Fibroblast of mammary gland (primary cell): ENCODE measurements around the gene MBOAT2.
A peak's percentile ranks its signal among the peaks of the same experiment; 100 is the strongest.

Source experiments
- DNase-seq: peaks from one replicate; pipeline ENCODE4 v3.0.0-alpha.2; 2010; ENCODE audit warnings: low read depth
- H3K4me3 ChIP-seq: 2 replicates; pipeline ENCODE4 v1.5.1; 2011; ENCODE audit warnings: low read depth, mild to moderate bottlenecking, low read length, moderate library complexity; ENCODE audit not compliant: control insufficient read depth
- TF ChIP-seq, protein P1 (sequence below): conservative IDR thresholded peaks from 2 replicates; pipeline ENCODE4 v1.5.1; 2011; ENCODE audit warnings: low read depth, low read length, inconsistent platforms; ENCODE audit not compliant: control insufficient read depth, insufficient read depth

MBOAT2 gene

DNA sequence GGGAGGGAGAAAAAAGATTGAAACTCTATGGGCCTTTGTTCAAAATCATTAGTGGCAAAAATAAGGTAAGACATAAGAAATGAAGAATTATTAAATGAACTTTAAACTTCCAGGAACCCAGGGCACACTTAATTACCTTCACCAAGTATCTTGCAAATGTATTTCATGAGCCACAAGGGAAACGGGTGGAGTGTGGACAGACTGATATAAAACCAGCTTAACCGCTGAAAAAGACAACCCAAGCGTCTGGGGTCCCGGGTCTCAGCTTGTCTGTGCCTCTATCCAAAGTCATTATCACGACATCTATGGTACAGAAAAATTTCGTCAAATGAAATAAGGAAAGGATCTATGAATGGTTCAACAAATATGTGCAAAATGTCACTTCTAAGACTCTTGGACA, 13.9 kb upstream of the MBOAT2 start:
- TF ChIP-seq, protein P1, sequence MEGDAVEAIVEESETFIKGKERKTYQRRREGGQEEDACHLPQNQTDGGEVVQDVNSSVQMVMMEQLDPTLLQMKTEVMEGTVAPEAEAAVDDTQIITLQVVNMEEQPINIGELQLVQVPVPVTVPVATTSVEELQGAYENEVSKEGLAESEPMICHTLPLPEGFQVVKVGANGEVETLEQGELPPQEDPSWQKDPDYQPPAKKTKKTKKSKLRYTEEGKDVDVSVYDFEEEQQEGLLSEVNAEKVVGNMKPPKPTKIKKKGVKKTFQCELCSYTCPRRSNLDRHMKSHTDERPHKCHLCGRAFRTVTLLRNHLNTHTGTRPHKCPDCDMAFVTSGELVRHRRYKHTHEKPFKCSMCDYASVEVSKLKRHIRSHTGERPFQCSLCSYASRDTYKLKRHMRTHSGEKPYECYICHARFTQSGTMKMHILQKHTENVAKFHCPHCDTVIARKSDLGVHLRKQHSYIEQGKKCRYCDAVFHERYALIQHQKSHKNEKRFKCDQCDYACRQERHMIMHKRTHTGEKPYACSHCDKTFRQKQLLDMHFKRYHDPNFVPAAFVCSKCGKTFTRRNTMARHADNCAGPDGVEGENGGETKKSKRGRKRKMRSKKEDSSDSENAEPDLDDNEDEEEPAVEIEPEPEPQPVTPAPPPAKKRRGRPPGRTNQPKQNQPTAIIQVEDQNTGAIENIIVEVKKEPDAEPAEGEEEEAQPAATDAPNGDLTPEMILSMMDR: no peak
- DNase-seq: no peak
- H3K4me3 ChIP-seq: no peak overlapping the region

DNA sequence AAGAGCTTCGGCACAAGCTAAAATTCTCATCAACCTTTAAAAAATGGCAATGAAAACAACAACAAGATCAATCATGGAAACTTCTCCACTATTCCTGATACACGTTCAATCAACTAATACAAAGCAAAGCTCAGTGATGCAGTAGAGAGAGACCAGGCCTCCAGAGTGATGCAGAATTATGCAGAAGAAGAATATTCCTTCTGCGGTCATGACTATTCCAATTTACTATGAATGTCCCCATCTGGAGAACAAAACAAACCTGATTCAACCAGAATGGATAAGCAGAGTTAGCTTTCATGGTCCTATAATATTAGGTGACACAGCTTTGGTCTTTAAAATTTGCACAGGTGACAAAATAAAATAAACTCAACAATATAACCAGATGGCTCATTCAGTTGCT, 12.5 kb upstream of the MBOAT2 start:
- DNase-seq: no peak
- TF ChIP-seq, protein P1: no peak
- no peak overlapping the region for H3K4me3 ChIP-seq

DNA sequence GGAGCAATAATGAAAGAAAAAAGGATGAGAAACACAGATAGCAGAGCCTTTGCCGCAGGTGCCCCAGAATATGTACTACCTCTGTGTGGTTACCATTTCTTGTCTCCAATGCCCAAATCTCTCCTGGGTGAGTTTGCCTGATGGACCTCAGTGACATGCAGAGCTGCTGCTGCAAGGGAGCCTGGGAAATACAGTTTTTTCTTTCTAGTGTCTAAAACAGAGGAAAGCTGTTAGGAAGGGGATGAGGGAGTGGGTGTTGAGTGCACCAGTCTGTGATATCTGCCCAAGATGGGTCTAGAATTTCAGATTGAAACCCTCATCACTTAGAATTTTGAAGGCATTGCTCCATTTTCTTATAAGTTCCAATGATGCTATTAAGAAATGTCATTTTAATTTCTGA, 9.9 kb upstream of the MBOAT2 start:
- H3K4me3 ChIP-seq: no peak overlapping the region
- DNase-seq: no peak
- TF ChIP-seq, protein P1: no peak

DNA sequence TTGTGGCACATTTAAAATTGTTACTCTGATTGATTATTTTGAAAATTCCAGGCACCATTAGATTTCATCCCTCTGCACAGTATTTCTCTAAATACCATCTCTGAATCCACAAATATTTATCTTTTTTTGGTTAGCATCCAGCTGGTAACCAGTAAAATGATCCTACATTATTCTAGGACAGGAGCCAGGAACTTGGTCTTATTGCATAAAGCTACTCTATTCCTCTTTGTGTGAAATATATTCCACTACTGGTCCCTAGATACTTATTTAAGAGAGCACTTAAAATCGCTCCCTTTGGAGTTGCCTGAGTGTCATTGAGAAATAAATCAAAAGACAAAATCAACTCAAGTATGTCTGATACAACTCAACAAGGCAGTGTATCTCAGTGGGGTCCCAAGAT, 7.4 kb upstream of the MBOAT2 start:
- no peak overlapping the region for H3K4me3 ChIP-seq

DNA sequence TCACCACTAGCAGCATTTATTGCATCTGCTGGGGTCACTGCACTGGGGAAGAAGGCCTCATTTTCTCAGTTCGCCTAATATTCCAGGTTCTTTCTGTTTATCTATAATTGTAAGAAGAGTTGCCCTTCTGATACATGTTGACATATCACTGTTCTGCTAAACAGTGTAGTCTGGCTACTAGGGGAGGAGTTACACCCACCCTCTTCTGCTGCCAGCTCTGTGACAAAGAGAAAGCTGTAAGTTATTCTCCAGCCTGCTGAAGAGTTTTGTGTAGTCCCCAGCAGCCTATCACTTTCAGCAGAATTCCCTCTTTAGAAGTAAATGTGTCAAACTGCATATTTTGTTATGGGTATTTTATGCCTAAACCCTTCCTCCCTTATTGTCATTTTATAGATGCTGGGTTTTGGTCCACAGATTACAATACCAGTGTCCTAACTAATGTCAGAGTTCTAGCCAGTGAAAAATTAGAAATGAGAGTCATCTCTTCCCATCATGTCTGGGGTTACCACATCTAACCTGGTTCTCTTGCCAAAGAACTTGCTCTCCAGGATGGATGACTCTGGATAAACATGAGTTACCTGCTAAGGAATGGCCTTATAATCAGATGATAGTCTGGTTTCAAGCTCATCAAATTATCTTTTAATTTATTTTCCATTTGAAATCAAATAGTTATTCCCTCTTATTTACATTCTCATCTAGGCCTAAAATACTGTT, 5.6 kb upstream of the MBOAT2 start:
- H3K4me3 ChIP-seq: no peak overlapping the region
- TF ChIP-seq, protein P1: no peak
- no peak for DNase-seq

More for the DNA sequence above, 7.4 kb upstream of the MBOAT2 start:
- DNase-seq: peak; percentile 72
- TF ChIP-seq, protein P1: no peak

DNA sequence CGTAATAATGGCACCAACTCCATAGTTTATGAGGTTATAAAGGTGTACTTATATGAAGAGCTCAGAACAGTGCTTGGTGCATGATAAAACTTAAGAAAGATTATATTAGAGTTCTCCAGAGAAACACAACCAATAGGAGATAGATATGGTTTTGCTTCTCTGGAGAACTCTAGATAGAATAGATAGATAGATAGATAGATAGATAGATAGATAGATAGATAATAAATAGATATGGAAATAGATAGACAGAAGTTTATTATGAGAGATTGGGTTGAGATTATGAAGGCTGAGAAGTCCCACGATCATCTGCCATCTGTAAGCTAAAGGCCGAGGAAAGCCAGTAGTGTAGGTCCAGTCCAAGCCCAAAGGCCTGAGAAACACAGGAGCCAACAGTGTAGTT, 2.9 kb upstream of the MBOAT2 start:
- TF ChIP-seq, protein P1: no peak
- DNase-seq: no peak
- H3K4me3 ChIP-seq: no peak overlapping the region
